Subcutaneous abdominal adipose tissue (tissue), 5 donors: ENCODE data around the gene TPK1.

ENCODE experiments used
- H3K27ac ChIP-seq: one replicate; pipeline ENCODE4 v1.7.0; 2013; ENCODE audit warnings: low read depth, mild to moderate bottlenecking, inconsistent platforms, low read length, moderate library complexity
- H3K27me3 ChIP-seq, 5 donors: one replicate each; pipeline ENCODE4 v1.7.0; 2013; ENCODE audit warnings: low read length in 5 of 5, inconsistent platforms in 1 of 5; ENCODE audit not compliant: control insufficient read depth in 5 of 5, insufficient read depth in 4 of 5
- H3K36me3 ChIP-seq, 5 donors: one replicate each; pipeline ENCODE4 v1.7.0; 2013; ENCODE audit warnings: low read length in 5 of 5; ENCODE audit not compliant: control insufficient read depth in 5 of 5, insufficient read depth in 5 of 5
- H3K4me1 ChIP-seq, 5 donors: one replicate each; pipeline ENCODE4 v1.7.0; 2013; ENCODE audit warnings: low read length in 5 of 5, mild to moderate bottlenecking in 3 of 5, moderate library complexity in 1 of 5; ENCODE audit not compliant: control insufficient read depth in 5 of 5, insufficient read depth in 5 of 5
- H3K4me3 ChIP-seq, 5 donors: one replicate each; pipeline ENCODE4 v1.7.0; 2013; ENCODE audit warnings: low read length in 5 of 5, low read depth in 1 of 5
- H3K9ac ChIP-seq, 5 donors: one replicate each; pipeline ENCODE4 v1.7.0; 2013; ENCODE audit warnings: low read length in 5 of 5, mild to moderate bottlenecking in 4 of 5, moderate library complexity in 3 of 5
- H3K9me3 ChIP-seq, 5 donors: one replicate each; pipeline ENCODE4 v1.7.0; 2013; ENCODE audit warnings: low read length in 5 of 5; ENCODE audit not compliant: control insufficient read depth in 5 of 5
- donor health status: healthy.
- donor health status: healthy.
- donor health status: healthy.
- donor health status: healthy.
- donor health status: healthy.

TPK1 gene

DNA sequence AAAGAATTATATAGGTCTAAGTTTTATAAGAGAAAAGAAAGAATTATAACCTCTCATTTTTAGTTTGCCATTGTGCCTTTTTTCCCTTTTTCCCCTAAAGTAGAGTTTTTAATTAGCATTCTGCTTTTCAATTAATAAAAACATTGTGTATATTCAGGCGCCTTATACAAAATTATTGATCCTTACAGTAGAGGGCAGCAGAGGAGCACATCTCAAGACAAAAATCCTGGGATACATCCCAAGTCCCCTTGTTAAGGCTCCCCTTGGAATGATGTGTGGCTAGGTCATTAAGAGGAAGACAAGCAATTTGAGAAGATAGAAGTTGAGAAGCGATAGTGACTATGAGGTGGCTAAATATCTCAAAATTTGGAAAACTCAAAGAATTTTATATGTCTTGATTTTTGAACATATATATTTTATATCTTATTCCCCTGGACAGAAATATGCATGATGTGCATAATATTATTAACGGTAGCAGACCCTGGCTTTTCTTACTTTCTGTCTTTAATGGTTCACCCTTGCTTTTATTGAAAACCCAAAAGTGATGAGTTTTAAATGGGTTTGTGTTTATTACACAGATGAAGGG, 19.1 kb upstream of the TPK1 start:
- no peaks in the 10 kb centered on the region for H3K27me3 ChIP-seq
- H3K27ac ChIP-seq, result no peak overlapping the region
- H3K4me3 ChIP-seq, result no peak overlapping the region
- H3K4me1 ChIP-seq, result no peaks in the 10 kb centered on the region
- H3K36me3 ChIP-seq, result no peaks in the 10 kb centered on the region
- H3K9me3 ChIP-seq, result no peaks in the 10 kb centered on the region
- H3K9ac ChIP-seq, result no peak overlapping the region

DNA sequence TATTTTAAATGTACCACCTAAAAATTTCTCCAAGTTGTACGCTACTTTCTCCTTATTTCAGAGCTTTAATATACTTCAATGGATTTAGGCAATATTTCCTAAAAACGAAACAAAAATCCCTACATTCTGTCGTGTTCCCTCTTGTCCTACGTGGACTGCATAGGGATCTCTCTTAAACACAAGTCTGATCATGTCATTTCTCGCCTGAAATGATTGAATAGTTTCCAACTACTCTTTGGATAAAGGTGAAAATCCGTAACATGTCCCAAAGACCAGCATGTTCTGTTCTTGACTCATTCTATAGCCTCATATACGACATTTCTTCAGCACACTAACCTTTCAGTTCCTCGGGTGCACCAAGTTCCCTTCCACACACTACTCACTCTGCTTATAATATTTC, 17.7 kb upstream of the TPK1 start:
- no peaks in the 10 kb centered on the region for H3K27me3 ChIP-seq
- no peak overlapping the region for H3K9ac ChIP-seq
- no peaks in the 10 kb centered on the region for H3K4me1 ChIP-seq
- H3K4me3 ChIP-seq, result no peak overlapping the region
- no peaks in the 10 kb centered on the region for H3K9me3 ChIP-seq
- H3K36me3 ChIP-seq, result no peaks in the 10 kb centered on the region
- H3K27ac ChIP-seq, result no peak overlapping the region

DNA sequence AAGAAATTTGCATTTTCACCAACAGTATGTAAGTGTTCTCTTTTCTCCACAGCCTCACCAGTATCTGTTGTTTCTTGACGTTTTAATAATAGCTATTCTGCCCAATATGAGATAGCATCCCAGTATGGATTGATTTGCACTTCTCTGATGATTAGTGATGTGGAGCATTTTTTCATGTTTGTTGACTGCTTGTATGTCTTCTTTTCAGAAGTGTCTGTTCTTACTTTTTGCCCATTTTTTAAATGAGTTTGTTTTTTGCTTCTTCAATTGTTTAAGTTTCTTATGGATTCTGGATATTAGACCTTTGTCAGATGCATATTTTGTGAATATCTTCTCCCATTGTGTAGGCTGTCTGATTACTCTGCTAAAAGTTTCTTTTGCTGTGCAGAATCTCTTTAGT, 12.2 kb upstream of the TPK1 start:
- no peak overlapping the region for H3K4me3 ChIP-seq
- H3K4me1 ChIP-seq, result no peaks in the 10 kb centered on the region
- no peak overlapping the region for H3K9ac ChIP-seq
- no peaks in the 10 kb centered on the region for H3K36me3 ChIP-seq
- H3K27ac ChIP-seq, result no peak overlapping the region
- H3K9me3 ChIP-seq, result no peaks in the 10 kb centered on the region
- no peaks in the 10 kb centered on the region for H3K27me3 ChIP-seq

DNA sequence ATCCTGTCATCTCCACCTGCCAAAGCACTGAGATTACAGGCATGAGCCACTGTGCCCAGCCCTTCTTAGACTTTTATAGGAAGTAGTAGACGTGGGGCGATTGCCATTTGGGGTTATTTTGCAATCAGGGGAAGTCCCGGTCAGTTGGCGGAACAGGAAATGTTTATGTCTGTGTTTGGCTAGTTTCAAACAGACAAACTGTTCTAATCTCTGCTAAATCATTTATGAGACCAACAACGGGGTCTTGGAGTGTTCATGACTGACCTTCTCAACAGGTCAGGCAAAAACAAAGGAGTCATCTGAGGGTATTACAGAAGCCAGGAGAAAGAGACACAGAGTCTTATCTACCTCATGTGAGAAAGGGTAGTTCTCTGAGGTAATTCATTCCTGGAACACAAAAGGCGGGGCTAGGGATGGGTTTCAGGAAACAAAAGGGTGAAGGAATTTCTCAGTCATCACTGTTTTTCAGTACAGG, 6.6 kb upstream of the TPK1 start:
- Histone ChIP-seq H3K4me1 (peaks cover 0 to 8% (median 0%) of the 10 kb centered on the region in 5 donors), H3K4me3 (peak overlapping the region in 2 of 5 donors; percentile 4 to 11), H3K9ac (no peak overlapping the region), H3K27ac (peak overlapping the region; percentile 24), H3K9me3 (peaks cover 0 to 18% (median 3%) of the 10 kb centered on the region in 5 donors), H3K36me3 (no peaks in the 10 kb centered on the region), H3K27me3 (no peaks in the 10 kb centered on the region)

DNA sequence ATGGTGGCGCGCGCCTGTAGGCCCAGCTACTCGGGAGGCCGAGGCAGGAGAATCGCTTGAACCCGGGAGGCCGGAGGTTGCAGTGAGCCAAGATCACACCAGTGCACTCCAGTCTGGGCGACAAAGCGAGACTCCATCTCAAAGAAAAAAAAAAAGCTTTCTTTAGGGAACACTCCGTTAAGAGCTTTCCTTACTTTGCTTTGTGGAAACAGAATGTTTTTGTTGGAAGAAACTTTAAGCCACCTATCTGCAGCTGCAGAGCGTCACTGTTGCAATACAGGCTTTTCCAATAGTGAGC, 641 bp upstream of the TPK1 start:
- Histone ChIP-seq H3K36me3 (no peaks in the 10 kb centered on the region), H3K4me1 (peaks cover 0 to 15% (median 8%) of the 10 kb centered on the region in 5 donors), H3K27ac (peak overlapping the region; percentile 88), H3K4me3 (peak overlapping the region in 4 of 5 donors; percentile 82 to 97 (median 84)), H3K9me3 (peaks cover 0 to 18% (median 3%) of the 10 kb centered on the region in 5 donors), H3K9ac (peak overlapping the region in 1 of 5 donors; percentile 66), H3K27me3 (no peaks in the 10 kb centered on the region)

DNA sequence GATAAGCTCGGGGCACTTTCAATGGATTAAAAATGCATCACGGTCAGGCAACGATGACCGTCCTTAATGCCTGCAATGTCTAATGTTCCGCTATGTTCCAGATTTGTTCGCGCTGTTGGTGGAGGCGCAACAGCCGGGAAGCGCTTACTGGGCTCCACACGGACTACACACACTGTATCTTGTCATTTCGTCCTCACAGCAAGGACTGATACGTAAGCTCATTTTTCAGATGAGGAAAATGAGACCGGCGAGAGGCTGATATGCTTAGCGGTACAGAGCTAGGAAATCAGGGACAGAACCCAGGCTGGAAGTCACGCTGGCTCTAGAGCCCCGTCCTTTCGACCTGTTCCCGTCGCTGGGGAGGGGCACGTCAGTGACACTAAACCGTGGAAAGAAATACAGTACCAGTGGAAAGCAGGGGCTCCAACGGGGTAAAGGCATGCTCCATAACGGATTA, 670 bp downstream of the TPK1 start:
- no peaks in the 10 kb centered on the region for H3K36me3 ChIP-seq
- peaks cover 0 to 15% (median 8%) of the 10 kb centered on the region in 5 donors for H3K4me1 ChIP-seq
- H3K27me3 ChIP-seq, result no peaks in the 10 kb centered on the region
- peak overlapping the region; percentile 88 for H3K27ac ChIP-seq
- H3K9me3 ChIP-seq, result peaks cover 0 to 17% (median 3%) of the 10 kb centered on the region in 5 donors
- peak overlapping the region; percentile 69 to 92 (median 89) for H3K9ac ChIP-seq
- peak overlapping the region; percentile 82 to 99 (median 86) for H3K4me3 ChIP-seq

DNA sequence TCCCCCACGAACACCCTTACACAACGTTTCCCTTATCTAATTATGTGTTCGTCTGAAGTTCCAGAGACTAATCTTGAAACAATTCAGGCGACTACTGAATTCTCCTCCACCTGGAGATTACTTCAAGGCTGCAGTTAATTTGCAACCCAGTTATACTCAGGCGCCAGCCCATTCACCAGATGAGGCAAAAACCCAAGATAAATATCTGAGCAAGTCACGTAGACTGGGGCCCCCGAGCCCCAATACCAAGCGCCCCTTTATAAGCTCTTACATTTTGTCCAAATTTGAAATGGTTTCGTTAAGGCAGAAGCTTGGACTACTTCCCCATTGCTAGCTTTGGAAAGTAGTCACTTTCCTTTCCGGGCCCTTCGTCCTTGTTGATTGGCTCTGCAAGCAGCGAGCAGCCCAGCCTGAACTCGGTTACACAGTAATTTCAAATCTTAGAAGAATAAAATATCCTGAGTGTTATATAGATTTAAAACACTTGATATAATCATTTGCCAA, 1.2 kb downstream of the TPK1 start:
- H3K36me3 ChIP-seq, result no peaks in the 10 kb centered on the region
- peaks cover 0 to 15% (median 8%) of the 10 kb centered on the region in 5 donors for H3K4me1 ChIP-seq
- H3K27ac ChIP-seq, result peak overlapping the region; percentile 88
- peak overlapping the region; percentile 82 to 99 (median 86) for H3K4me3 ChIP-seq
- H3K27me3 ChIP-seq, result no peaks in the 10 kb centered on the region
- peaks cover 0 to 14% (median 3%) of the 10 kb centered on the region in 5 donors for H3K9me3 ChIP-seq
- peak overlapping the region; percentile 69 to 92 (median 89) for H3K9ac ChIP-seq

DNA sequence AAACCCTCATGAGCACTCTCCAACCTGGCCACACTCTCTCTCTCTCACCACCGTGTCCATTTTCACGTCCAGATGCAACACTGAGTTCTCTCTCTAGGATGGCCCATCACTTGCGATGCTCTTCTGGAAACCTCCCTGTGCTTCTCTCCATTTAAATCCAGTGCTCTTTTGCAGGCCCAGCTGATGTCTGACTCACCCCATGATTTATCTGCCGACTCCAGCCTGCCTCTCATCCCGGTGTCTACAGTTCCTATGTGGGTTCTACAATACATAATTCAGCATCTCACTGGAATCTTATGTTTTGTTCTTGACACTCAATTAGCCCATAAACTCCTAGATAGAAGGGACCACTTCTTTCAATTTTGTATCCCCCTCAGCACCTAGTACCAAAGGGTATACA, 5.0 kb downstream of the TPK1 start:
- Histone ChIP-seq H3K9ac (no peak overlapping the region), H3K27ac (no peak overlapping the region)

DNA sequence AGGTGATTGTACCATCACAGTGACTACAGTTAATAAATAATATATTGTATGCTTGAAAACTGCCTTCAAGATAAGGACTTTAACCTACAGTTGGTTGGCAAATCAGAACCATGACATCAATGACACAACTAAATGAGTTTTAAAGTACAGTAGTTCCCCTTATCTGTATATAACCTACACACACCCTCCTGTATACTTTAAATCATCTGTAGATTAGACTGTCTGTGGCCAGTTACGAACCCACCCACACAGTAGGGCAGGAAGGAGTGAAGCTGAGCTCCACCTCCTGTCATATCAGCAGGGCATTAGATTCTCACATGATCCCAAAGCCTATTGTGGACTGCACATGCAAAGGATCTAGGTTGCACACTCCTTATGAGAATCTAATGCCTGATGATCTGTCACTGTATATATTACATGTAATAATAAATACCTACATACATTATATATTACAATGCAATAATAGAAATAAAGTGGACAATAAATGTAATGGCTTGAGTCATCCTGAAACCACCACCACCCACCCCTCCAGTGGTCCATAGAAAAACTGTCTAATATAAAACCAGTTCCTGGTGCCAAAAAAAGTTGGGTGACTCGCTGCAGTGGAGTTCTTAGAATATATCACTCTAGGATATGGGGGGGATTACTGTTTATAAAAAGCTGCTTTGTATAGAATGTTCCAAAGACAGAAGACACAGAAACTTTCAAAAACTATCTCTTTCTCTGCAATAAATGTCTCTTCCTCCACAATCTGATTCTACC, 5.6 kb downstream of the TPK1 start:
- no peaks in the 10 kb centered on the region for H3K9me3 ChIP-seq
- peaks cover 0 to 10% (median 8%) of the 10 kb centered on the region in 5 donors for H3K4me1 ChIP-seq
- H3K36me3 ChIP-seq, result no peaks in the 10 kb centered on the region
- no peaks in the 10 kb centered on the region for H3K27me3 ChIP-seq
- H3K9ac ChIP-seq, result no peak overlapping the region
- no peak overlapping the region for H3K27ac ChIP-seq
- H3K4me3 ChIP-seq, result no peak overlapping the region

More for the DNA sequence above, 5.0 kb downstream of the TPK1 start:
- H3K27me3 ChIP-seq, result no peaks in the 10 kb centered on the region
- no peak overlapping the region for H3K4me3 ChIP-seq
- peaks cover 0 to 11% (median 8%) of the 10 kb centered on the region in 5 donors for H3K4me1 ChIP-seq
- no peaks in the 10 kb centered on the region for H3K36me3 ChIP-seq
- no peaks in the 10 kb centered on the region for H3K9me3 ChIP-seq

DNA sequence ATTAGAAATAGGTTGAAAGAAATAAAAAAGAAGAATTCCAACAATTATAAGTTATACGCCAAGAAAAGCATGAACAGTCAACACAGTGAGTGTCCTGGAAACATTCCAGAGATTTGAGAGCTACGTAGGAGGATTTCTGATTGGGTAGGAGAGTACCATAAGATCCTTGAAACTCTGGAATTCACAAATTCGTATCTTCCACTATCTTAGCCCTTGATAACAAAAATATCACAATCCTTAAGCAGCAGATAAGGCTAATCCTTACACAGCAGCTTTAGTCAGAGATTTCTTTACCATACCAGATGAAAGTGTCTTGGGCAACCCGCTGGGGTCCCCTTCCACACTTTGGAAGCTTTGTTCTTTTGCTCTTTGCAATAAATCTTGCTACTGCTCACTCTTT, 8.2 kb downstream of the TPK1 start:
- no peak overlapping the region for H3K4me3 ChIP-seq
- H3K27me3 ChIP-seq, result no peaks in the 10 kb centered on the region
- H3K36me3 ChIP-seq, result no peaks in the 10 kb centered on the region
- no peaks in the 10 kb centered on the region for H3K9me3 ChIP-seq
- H3K27ac ChIP-seq, result no peak overlapping the region
- H3K9ac ChIP-seq, result no peak overlapping the region
- H3K4me1 ChIP-seq, result peaks cover 0 to 3% (median 3%) of the 10 kb centered on the region in 5 donors
